Left lung (tissue), 10 donors: ENCODE measurements around the gene RPN1. TPM values are rescaled to one million over a fixed set of nuclear protein-coding genes. Genes with fewer than 3 reads are reported as not detected.
A peak's percentile ranks its signal among the peaks of the same experiment; 100 is the strongest.

Experiments used
- ATAC-seq: fragments of 200-7000 bp; cut with Tn5 transposase; one replicate; pipeline ENCODE4 v1.9.1; 2020; ENCODE audit warnings: moderate library complexity
- DNase-seq, 4 donors: peaks; one replicate each; pipeline ENCODE4 v3.0.0-alpha.2; 2013 to 2020
- H3K27ac ChIP-seq, 2 donors: fragments of 200-600 bp; sonication (generic) in 1 of 2; one replicate each; pipeline versions ENCODE4 v1.5.0 to v1.8.0; 2020 to 2021
- H3K27me3 ChIP-seq, 2 donors: fragments of 200-600 bp; sonication (generic) in 1 of 2; one replicate each; pipeline versions ENCODE4 v1.5.0 to v1.8.0; 2020 to 2021
- H3K36me3 ChIP-seq, 2 donors: fragments of 200-600 bp; sonication (generic) in 1 of 2; one replicate each; pipeline versions ENCODE4 v1.5.0 to v1.8.0; 2020 to 2021
- H3K4me1 ChIP-seq, 2 donors: fragments of 200-600 bp; one replicate each; pipeline ENCODE4 v1.8.0; 2021
- H3K4me3 ChIP-seq, 2 donors: fragments of 200-600 bp; sonication (generic) in 1 of 2; one replicate each; pipeline versions ENCODE4 v1.5.0 to v1.8.0; 2020 to 2021; ENCODE audit warnings: mild to moderate bottlenecking in 1 of 2
- H3K9me3 ChIP-seq, 2 donors: fragments of 200-600 bp; sonication (generic) in 1 of 2; one replicate each; pipeline versions ENCODE4 v1.5.0 to v1.8.0; 2020 to 2021
- intact Hi-C, 2 donors: fragments of 100-400 bp; cut with DNase I; formaldehyde crosslinking; loops; one replicate each; pipeline versions ENCODE4 v1.11.2 to v1.14.2; 2022
- polyA plus RNA-seq, 6 donors: library from polyadenylated mRNA; unstranded; fragments of 120-200 nt; gene quantifications; one replicate each; pipeline ENCODE4 v1.2.1, GENCODE V29; 2013; ENCODE audit not compliant: insufficient read length in 6 of 6
- total RNA-seq, 2 donors: library from RNA; stranded (reverse); fragmentation: NEBNext Ultra II Directional; extraction: Animal tissue kit (Norgen Biotek cat#: 25700); gene quantifications; one replicate each; pipeline ENCODE4 v1.2.1, GENCODE V29; 2021
- TF ChIP-seq, protein P1 (sequence below), 2 donors: fragments of 200-600 bp; sonication (generic) in 1 of 2; IDR thresholded peaks; one replicate each; pipeline versions ENCODE4 v1.5.0 to v1.8.0; 2021; ENCODE audit warnings: antibody characterized with exemption in 2 of 2
- donor health status: DM: no; HTN: yes; CAD: no.
- donor health status: DM: no; HTN: no; CAD: no.

The RPN1 gene
- total and polyA plus RNA-seq, 8 donors, result 132 to 294 (median 154) TPM

DNA sequence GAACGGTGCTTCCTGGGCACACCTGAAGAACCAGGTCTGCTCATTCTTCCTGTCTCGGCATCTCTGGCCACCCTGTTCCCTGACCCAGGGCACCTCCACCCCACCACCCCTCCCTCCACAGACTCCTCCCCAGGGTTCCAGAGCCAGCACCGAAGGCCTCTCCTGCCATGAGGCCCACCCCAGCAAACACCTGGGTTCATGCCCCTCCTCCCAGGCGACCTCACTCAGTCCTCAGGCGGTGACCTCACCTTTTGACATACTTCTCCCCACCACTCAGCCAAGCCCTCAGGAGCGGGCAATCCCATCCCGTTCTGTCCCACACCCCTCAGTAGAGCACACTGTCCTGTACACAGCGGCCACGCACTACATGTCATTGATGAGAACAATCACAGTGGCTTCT, 72.3 kb downstream of the RPN1 start:
- H3K4me3 ChIP-seq, result no peak overlapping the region
- TF ChIP-seq, protein P1, sequence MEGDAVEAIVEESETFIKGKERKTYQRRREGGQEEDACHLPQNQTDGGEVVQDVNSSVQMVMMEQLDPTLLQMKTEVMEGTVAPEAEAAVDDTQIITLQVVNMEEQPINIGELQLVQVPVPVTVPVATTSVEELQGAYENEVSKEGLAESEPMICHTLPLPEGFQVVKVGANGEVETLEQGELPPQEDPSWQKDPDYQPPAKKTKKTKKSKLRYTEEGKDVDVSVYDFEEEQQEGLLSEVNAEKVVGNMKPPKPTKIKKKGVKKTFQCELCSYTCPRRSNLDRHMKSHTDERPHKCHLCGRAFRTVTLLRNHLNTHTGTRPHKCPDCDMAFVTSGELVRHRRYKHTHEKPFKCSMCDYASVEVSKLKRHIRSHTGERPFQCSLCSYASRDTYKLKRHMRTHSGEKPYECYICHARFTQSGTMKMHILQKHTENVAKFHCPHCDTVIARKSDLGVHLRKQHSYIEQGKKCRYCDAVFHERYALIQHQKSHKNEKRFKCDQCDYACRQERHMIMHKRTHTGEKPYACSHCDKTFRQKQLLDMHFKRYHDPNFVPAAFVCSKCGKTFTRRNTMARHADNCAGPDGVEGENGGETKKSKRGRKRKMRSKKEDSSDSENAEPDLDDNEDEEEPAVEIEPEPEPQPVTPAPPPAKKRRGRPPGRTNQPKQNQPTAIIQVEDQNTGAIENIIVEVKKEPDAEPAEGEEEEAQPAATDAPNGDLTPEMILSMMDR (IDR thresholded peaks at IDR 0.05), result no peak
- H3K36me3 ChIP-seq, result no peaks in the 10 kb centered on the region
- intact Hi-C loops, result no loop called here
- ATAC-seq, result no peak
- H3K4me1 ChIP-seq, result peaks cover 0 to 8% of the 10 kb centered on the region in 2 donors
- no peak for DNase-seq
- peaks cover 0 to 5% of the 10 kb centered on the region in 2 donors for H3K9me3 ChIP-seq
- H3K27me3 ChIP-seq, result peaks cover 0 to 22% of the 10 kb centered on the region in 2 donors
- H3K27ac ChIP-seq, result no peak overlapping the region

DNA sequence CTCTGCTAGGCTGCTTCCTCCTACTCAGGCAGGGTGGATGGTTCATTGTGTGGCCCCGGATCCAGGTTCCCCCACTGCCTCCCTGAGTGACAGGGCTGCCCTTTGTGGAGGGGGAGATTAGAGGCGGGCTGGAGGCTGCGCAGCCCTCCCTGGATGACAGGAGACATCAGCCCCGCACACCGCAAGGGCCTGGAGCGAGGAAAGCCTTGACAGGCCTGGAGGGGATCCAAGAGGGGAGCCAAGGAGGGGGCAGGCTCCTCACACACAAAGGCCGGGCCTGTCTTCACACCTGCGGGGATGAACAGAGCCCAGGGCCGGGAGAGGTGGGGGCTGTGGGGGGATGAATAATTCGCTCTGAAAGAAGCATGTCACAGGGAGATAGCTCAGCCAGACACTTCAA, 72.9 kb downstream of the RPN1 start:
- intact Hi-C loops, result no loop called here
- H3K4me1 ChIP-seq, result peaks cover 0 to 14% of the 10 kb centered on the region in 2 donors
- DNase-seq, result no peak
- H3K9me3 ChIP-seq, result peaks cover 0 to 5% of the 10 kb centered on the region in 2 donors
- H3K4me3 ChIP-seq, result no peak overlapping the region
- TF ChIP-seq, protein P1 (IDR thresholded peaks at IDR 0.05), result no peak
- H3K27ac ChIP-seq, result no peak overlapping the region
- ATAC-seq, result no peak
- H3K36me3 ChIP-seq, result no peaks in the 10 kb centered on the region
- peaks cover 0 to 28% of the 10 kb centered on the region in 2 donors for H3K27me3 ChIP-seq

GRCh38 chr3:128576290-128576689, 74.3 kb downstream of the RPN1 start:
- Histone ChIP-seq H3K27ac (no peak overlapping the region), H3K4me1 (peaks cover 0 to 18% of the 10 kb centered on the region in 2 donors), H3K9me3 (peaks cover 0 to 5% of the 10 kb centered on the region in 2 donors), H3K4me3 (no peak overlapping the region), H3K36me3 (no peaks in the 10 kb centered on the region), H3K27me3 (peaks cover 0 to 40% of the 10 kb centered on the region in 2 donors)
- TF ChIP-seq, protein P1 (IDR thresholded peaks at IDR 0.05), result no peak
- DNase-seq (no peak), ATAC-seq (no peak)
- intact Hi-C loops, result no loop called here

DNA sequence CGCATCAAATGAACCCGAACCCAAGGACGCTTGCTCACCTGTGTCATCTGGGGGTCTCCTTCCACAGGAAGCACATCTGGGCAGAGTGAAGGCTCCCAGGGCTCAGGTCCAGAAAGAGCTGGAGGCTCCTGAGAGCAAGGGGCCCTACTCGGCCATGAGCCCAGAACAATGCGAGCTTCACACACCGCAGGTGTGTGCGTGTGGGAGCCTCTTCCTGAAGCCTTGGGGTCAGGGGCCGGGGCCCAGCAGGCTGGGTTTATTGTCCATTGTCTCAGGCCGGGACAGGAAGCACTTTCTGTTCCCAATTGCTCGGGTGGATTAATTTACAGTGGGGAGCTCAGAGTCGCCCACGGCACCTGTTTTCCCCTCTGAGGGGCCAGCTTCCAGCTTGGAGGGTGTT, 74.8 kb downstream of the RPN1 start:
- no peaks in the 10 kb centered on the region for H3K36me3 ChIP-seq
- H3K27ac ChIP-seq, result no peak overlapping the region
- no peak overlapping the region for H3K4me3 ChIP-seq
- intact Hi-C loops, result no loop called here
- peaks cover 0 to 18% of the 10 kb centered on the region in 2 donors for H3K4me1 ChIP-seq
- DNase-seq, result no peak
- peaks cover 0 to 40% of the 10 kb centered on the region in 2 donors for H3K27me3 ChIP-seq
- TF ChIP-seq, protein P1 (IDR thresholded peaks at IDR 0.05), result no peak
- H3K9me3 ChIP-seq, result peaks cover 0 to 5% of the 10 kb centered on the region in 2 donors
- ATAC-seq, result no peak

DNA sequence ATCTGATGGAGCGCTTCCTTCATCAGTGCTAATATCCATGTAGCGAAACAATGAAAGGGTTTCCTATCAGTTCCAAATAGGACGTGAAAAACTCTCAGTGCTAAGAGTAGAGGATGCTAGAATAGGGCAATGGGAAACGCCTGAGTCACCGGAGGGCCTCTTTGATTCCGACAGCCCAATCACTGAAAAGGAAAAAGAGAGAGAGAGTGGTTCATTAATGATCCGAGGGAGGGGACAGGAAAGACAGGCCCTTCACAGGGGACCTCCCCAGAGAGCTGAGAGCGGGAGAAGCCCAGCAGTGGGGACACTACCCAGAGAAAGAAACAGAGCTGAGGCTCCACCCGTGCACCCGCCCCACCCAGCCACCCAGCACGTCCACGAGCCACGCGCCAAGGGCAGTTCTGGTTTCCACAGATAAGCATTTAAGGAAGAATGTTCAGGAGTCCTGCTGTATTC, 76.9 kb downstream of the RPN1 start:
- no peaks in the 10 kb centered on the region for H3K36me3 ChIP-seq
- intact Hi-C loops, result no loop called here
- DNase-seq (no peak), ATAC-seq (peak; percentile 22)
- peaks cover 0 to 18% of the 10 kb centered on the region in 2 donors for H3K4me1 ChIP-seq
- H3K9me3 ChIP-seq, result no peaks in the 10 kb centered on the region
- TF ChIP-seq, protein P1 (IDR thresholded peaks at IDR 0.05), result no peak
- peak overlapping the region in 1 of 2 donors; percentile 18 for H3K27ac ChIP-seq
- H3K4me3 ChIP-seq, result no peak overlapping the region
- H3K27me3 ChIP-seq, result peaks cover 0 to 42% of the 10 kb centered on the region in 2 donors
